HepG2 (cell line): Measurements from ENCODE around the gene EPN3. TPM values are rescaled to one million over a fixed set of nuclear protein-coding genes. Genes with fewer than 3 reads are reported as not detected.

ENCODE experiments used
- CAMTA2 ChIP-seq: sonication (generic); formaldehyde crosslinking; IDR thresholded peaks from 2 replicates; pipeline ENCODE4 v1.4.0; 2020; ENCODE audit warnings: mild to moderate bottlenecking, missing genetic modification reagents, borderline replicate concordance
- HCFC1 ChIP-seq: fragments of 150-350 bp; IDR thresholded peaks from 2 replicates; pipeline ENCODE4 v1.6.1; 2014; ENCODE audit warnings: low read depth, low read length
- HHEX ChIP-seq: IDR thresholded peaks from 2 replicates; pipeline ENCODE4 v1.6.1; 2016; ENCODE audit warnings: control low read depth
- KLF12 ChIP-seq: sonication (generic); formaldehyde crosslinking; IDR thresholded peaks from 2 replicates; pipeline ENCODE4 v1.4.0; 2020; ENCODE audit warnings: missing genetic modification reagents, borderline replicate concordance
- MAFK ChIP-seq, 2 experiments: IDR thresholded peaks in 1 of 2; conservative IDR thresholded peaks in 1 of 2; 2 replicates each; pipeline ENCODE4 v1.6.1; 2011; ENCODE audit warnings: improper control_type of control experiment in 2 of 2, low read length in 2 of 2
- MXD4 ChIP-seq: IDR thresholded peaks from 2 replicates; pipeline ENCODE4 v1.6.1; 2016; ENCODE audit warnings: mild to moderate bottlenecking, missing biosample characterization, missing genetic modification reagents
- RARG ChIP-seq: sonication (generic); formaldehyde crosslinking; IDR thresholded peaks from 2 replicates; pipeline ENCODE4 v1.4.0; 2020; ENCODE audit warnings: low read depth, mild to moderate bottlenecking, missing genetic modification reagents
- SNAPC2 ChIP-seq: sonication (generic); formaldehyde crosslinking; IDR thresholded peaks from 2 replicates; pipeline ENCODE4 v1.8.1; 2022; ENCODE audit warnings: mild to moderate bottlenecking, missing genetic modification reagents
- SNRNP70 ChIP-seq: fragments of 200-400 bp; formaldehyde crosslinking; IDR thresholded peaks from 2 replicates; pipeline ENCODE4 v1.6.1; 2017; ENCODE audit warnings: mild to moderate bottlenecking, low read depth, low read length, moderate library complexity
- TEAD2 ChIP-seq: sonication (generic); formaldehyde crosslinking; IDR thresholded peaks from 2 replicates; pipeline ENCODE4 v1.9.0; 2021; ENCODE audit warnings: missing genetic modification reagents
- ZBTB8A ChIP-seq: sonication (generic); formaldehyde crosslinking; IDR thresholded peaks from 2 replicates; pipeline ENCODE4 v1.4.0; 2020; ENCODE audit warnings: mild to moderate bottlenecking, low read depth, missing genetic modification reagents, borderline replicate concordance
- ZFAT ChIP-seq: sonication (generic); formaldehyde crosslinking; conservative IDR thresholded peaks from 2 replicates; pipeline ENCODE4 v1.8.1; 2023; ENCODE audit warnings: missing genetic modification reagents, inconsistent platforms
- ZFP91 ChIP-seq: sonication (generic); formaldehyde crosslinking; IDR thresholded peaks from 2 replicates; pipeline ENCODE4 v1.9.0; 2022; ENCODE audit warnings: missing genetic modification reagents, mild to moderate bottlenecking, borderline replicate concordance
- ZMAT3 ChIP-seq: sonication (generic); formaldehyde crosslinking; conservative IDR thresholded peaks from 2 replicates; pipeline ENCODE4 v1.7.0; 2021; ENCODE audit warnings: missing genetic modification reagents
- ZMYM2 ChIP-seq: sonication (generic); formaldehyde crosslinking; IDR thresholded peaks from 2 replicates; pipeline ENCODE4 v1.8.0; 2022; ENCODE audit warnings: mild to moderate bottlenecking, missing genetic modification reagents
- ZNF331 ChIP-seq: sonication (generic); formaldehyde crosslinking; IDR thresholded peaks from 2 replicates; pipeline ENCODE4 v1.4.0; 2020; ENCODE audit warnings: missing genetic modification reagents
- ZNF350 ChIP-seq: sonication (generic); formaldehyde crosslinking; IDR thresholded peaks from 2 replicates; pipeline ENCODE4 v1.4.0; 2020; ENCODE audit warnings: mild to moderate bottlenecking, low read depth, missing genetic modification reagents, borderline replicate concordance
- ZNF792 ChIP-seq: IDR thresholded peaks from 2 replicates; pipeline ENCODE4 v1.6.1; 2016
- polyA plus RNA-seq, 8 experiments: library from polyadenylated mRNA; depleted of rRNA in 3 of 8; stranded (reverse) in 7 of 8; unstranded in 1 of 8; fragments of >200 nt; fragmentation: Illumina TruSeq in 4 of 8; extraction: Trizol in 4 of 8; gene quantifications; 2 replicates each; pipeline versions ENCODE4 v1.2.1 to v1.2.3, GENCODE V29; 2011 to 2016; ENCODE audit warnings: low read depth in 4 of 8, missing spikeins in 1 of 8, mixed read lengths in 1 of 8; ENCODE audit not compliant: insufficient read depth in 1 of 8
- total RNA-seq, 5 experiments: library from RNA; depleted of rRNA; stranded (reverse); fragments of >200 nt; fragmentation: Illumina TruSeq; extraction: Trizol; gene quantifications; 2 replicates each; pipeline ENCODE4 v1.2.3, GENCODE V29; 2016; ENCODE audit warnings: low read depth in 1 of 5
- TF ChIP-seq, protein P1 (sequence below): sonication (generic); formaldehyde crosslinking; IDR thresholded peaks from 2 replicates; pipeline ENCODE4 v1.8.0; 2023; ENCODE audit warnings: mild to moderate bottlenecking, missing genetic modification reagents
- TF ChIP-seq, protein P2 (sequence below): sonication (generic); formaldehyde crosslinking; IDR thresholded peaks from 2 replicates; pipeline ENCODE4 v1.5.0; 2020; ENCODE audit warnings: missing genetic modification reagents
- TF ChIP-seq, protein P3 (sequence below): sonication (generic); formaldehyde crosslinking; conservative IDR thresholded peaks from 2 replicates; pipeline ENCODE4 v1.4.0; 2020; ENCODE audit warnings: mild to moderate bottlenecking, missing genetic modification reagents, moderate library complexity
- TF ChIP-seq, protein P4 (sequence below): sonication (generic); formaldehyde crosslinking; IDR thresholded peaks from 2 replicates; pipeline ENCODE4 v1.5.1; 2020; ENCODE audit warnings: missing genetic modification reagents, mild to moderate bottlenecking, borderline replicate concordance

The EPN3 gene
- total and polyA plus RNA-seq, 2 of the 13 experiments (the other 11 are each of a cell fraction or from before 2014, with no cell fraction given): 0.11 to 0.95 TPM

GRCh38 chr17:50518384-50519023 is 14.0 kb upstream of the EPN3 start (continued):
- TF ChIP-seq ZNF792 (CRISPR knock-in tag): peak; percentile 24; the same call in 1 of the 2 replicates
- TF ChIP-seq ZMAT3: no peak
- no peak for TF ChIP-seq MAFK (conservative IDR thresholded peaks at IDR 0.05 in 1 of 2, IDR thresholded peaks at IDR 0.05 in 1 of 2; ENCODE audit: low read length in 2 of 2)
- no peak for TF ChIP-seq RARG (CRISPR knock-in tag)
- peak; percentile 0; the same call in 1 of the 2 replicates for TF ChIP-seq SNAPC2 (CRISPR knock-in tag)
- TF ChIP-seq TEAD2: no peak
- TF ChIP-seq, protein P1, sequence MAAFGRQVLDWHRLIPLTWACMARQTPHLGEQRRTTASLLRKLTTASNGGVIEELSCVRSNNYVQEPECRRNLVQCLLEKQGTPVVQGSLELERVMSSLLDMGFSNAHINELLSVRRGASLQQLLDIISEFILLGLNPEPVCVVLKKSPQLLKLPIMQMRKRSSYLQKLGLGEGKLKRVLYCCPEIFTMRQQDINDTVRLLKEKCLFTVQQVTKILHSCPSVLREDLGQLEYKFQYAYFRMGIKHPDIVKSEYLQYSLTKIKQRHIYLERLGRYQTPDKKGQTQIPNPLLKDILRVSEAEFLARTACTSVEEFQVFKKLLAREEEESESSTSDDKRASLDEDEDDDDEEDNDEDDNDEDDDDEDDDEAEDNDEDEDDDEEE: no peak
- no peak for TF ChIP-seq ZMYM2
- no peak for TF ChIP-seq ZBTB8A (CRISPR knock-in tag)
- TF ChIP-seq, protein P2, sequence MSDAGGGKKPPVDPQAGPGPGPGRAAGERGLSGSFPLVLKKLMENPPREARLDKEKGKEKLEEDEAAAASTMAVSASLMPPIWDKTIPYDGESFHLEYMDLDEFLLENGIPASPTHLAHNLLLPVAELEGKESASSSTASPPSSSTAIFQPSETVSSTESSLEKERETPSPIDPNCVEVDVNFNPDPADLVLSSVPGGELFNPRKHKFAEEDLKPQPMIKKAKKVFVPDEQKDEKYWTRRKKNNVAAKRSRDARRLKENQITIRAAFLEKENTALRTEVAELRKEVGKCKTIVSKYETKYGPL (CRISPR knock-in tag): no peak
- no peak for TF ChIP-seq HCFC1
- TF ChIP-seq, protein P3, sequence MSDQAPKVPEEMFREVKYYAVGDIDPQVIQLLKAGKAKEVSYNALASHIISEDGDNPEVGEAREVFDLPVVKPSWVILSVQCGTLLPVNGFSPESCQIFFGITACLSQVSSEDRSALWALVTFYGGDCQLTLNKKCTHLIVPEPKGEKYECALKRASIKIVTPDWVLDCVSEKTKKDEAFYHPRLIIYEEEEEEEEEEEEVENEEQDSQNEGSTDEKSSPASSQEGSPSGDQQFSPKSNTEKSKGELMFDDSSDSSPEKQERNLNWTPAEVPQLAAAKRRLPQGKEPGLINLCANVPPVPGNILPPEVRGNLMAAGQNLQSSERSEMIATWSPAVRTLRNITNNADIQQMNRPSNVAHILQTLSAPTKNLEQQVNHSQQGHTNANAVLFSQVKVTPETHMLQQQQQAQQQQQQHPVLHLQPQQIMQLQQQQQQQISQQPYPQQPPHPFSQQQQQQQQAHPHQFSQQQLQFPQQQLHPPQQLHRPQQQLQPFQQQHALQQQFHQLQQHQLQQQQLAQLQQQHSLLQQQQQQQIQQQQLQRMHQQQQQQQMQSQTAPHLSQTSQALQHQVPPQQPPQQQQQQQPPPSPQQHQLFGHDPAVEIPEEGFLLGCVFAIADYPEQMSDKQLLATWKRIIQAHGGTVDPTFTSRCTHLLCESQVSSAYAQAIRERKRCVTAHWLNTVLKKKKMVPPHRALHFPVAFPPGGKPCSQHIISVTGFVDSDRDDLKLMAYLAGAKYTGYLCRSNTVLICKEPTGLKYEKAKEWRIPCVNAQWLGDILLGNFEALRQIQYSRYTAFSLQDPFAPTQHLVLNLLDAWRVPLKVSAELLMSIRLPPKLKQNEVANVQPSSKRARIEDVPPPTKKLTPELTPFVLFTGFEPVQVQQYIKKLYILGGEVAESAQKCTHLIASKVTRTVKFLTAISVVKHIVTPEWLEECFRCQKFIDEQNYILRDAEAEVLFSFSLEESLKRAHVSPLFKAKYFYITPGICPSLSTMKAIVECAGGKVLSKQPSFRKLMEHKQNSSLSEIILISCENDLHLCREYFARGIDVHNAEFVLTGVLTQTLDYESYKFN (CRISPR knock-in tag): 0 out of 2 replicates have a peak, but pooled peaks have one; percentile 11
- TF ChIP-seq ZFP91: peak; percentile 24; the same call in 1 of the 2 replicates
- TF ChIP-seq SNRNP70: no peak
- no peak for TF ChIP-seq KLF12 (CRISPR knock-in tag)
- peak; percentile 92 for TF ChIP-seq ZNF331 (CRISPR knock-in tag)
- TF ChIP-seq MXD4 (CRISPR knock-in tag): no peak
- TF ChIP-seq, protein P4, sequence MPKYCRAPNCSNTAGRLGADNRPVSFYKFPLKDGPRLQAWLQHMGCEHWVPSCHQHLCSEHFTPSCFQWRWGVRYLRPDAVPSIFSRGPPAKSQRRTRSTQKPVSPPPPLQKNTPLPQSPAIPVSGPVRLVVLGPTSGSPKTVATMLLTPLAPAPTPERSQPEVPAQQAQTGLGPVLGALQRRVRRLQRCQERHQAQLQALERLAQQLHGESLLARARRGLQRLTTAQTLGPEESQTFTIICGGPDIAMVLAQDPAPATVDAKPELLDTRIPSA: no peak
- no peak for TF ChIP-seq ZFAT (CRISPR knock-in tag)
- no peak for TF ChIP-seq HHEX (CRISPR knock-in tag)
- no peak for TF ChIP-seq CAMTA2 (CRISPR knock-in tag)
- TF ChIP-seq ZNF350 (CRISPR knock-in tag): peak; percentile 26; the same call in 1 of the 2 replicates
